ENCODE data around the gene CCDC142. TPM values are rescaled to one million over a fixed set of nuclear protein-coding genes. Genes with fewer than 3 reads are reported as not detected.

Gene CCDC142
- 10.9 and 13.9 TPM in 2 replicates for total RNA-seq (2014; rRNA removed; shearing (Covaris generic))
- polyA plus RNA-seq (2015; cell fraction: cytosol; rRNA removed): 7.8 and 10.3 TPM in 2 replicates
- 36.1 and 48.6 TPM in 2 replicates for polyA plus RNA-seq (2015; cell fraction: nucleus; rRNA removed)

DNA sequence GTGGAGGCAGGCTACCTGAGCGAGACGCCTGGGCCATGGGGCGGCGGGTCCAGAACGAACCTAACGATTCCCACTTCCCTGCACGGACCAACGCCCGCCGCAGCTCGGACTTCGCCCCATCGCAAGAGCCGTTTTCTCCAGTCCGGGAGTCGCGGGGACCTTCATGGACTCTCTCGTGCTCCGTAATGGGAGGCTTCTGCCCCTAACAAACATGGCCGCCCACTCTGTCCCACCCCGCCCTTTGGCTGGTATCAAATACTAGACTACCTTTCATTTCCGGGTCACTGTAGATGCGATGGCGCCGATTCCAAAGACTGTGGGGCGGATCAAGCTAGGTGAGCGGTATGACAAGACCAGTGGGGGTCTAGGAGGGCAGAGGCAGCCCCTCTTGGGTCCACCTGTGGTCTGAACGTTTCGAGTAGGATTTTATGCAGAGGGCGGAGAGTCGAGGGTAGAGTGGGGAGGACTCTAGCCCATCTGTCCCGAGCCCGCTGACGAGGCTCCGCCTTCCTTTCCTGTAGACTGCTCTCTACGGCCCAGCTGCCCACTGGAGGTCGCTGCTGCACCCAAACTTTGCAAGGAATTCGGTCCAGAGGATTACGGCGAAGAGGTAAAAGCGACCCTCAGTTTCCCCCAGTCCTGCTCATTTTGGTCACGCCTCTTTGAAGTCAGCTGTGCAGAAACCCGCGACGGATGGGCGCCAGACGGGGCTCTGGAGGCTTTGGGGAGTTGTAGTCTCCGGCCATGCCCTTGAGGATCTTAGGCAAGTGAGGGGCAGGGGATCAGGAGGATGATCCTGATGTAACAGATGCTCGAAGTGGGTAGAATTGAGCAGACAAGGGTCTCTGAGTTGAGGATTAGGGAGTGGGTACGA lies at the start of gene CCDC142, which contains the start of gene TTC31:
CCDC142 (minus strand) TSS at position 198 of the 874 bp plus-strand sequence; CDS start at position 37, 161 bp downstream.
TTC31 (plus strand) TSS at position 281 of the 874 bp plus-strand sequence; CDS start at position 296, 15 bp downstream.
- in situ Hi-C loops (cut with HindIII; ENCODE audit: low pct_unique_long_range_greater_than_20kb, low sequenced_read_pairs): no loop called here
- DNase-seq (ENCODE audit: low read depth, low spot score): peak; percentile 97

DNA sequence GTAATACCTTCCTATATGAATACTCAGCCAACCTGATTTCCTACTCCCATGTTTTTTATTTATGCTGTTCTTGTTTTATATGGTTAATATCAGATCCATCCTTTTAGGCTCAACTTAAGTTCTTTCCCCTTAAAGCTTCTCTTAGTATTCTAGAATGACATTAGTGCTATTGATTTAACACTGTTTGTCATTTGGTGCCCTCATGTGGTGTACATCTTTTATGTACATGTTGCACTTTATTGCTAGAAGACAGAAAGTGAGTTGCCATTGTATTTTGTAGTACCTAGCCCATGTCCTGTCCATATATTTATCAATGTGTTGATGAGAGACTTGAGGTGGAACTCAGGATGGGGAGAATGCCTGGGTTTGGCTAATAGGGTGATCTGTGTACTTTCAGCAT lies 49.4 kb upstream of the CCDC142 start:
- DNase-seq (ENCODE audit: low read depth, low spot score): peak; percentile 76
- in situ Hi-C loops (cut with HindIII; ENCODE audit: low pct_unique_long_range_greater_than_20kb, low sequenced_read_pairs): no loop called here

- no peak for DNase-seq (ENCODE audit: low read depth, low spot score)
- in situ Hi-C loops (cut with HindIII; ENCODE audit: low pct_unique_long_range_greater_than_20kb, low sequenced_read_pairs): no loop called here
Observed at GRCh38 chr2:74531666-74532065, 48.9 kb upstream of the CCDC142 start.

- DNase-seq (ENCODE audit: low read depth, low spot score): peak; percentile 35
- in situ Hi-C loops (cut with HindIII; ENCODE audit: low pct_unique_long_range_greater_than_20kb, low sequenced_read_pairs): no loop called here
Observed at GRCh38 chr2:74530239-74531187, 47.7 kb upstream of the CCDC142 start.

- in situ Hi-C loops (cut with HindIII; ENCODE audit: low pct_unique_long_range_greater_than_20kb, low sequenced_read_pairs): no loop called here
- DNase-seq (ENCODE audit: low read depth, low spot score): peak; percentile 99
Observed at GRCh38 chr2:74529357-74530238, 46.8 kb upstream of the CCDC142 start, which contains the start of the genes AUP1 and HTRA2. Gene AUP1, minus strand, starts transcription at chr2:74529706. Its CDS starts 77 bp downstream, at chr2:74529629. Gene HTRA2, plus strand, starts transcription at chr2:74529933. Its CDS starts 74 bp downstream, at chr2:74530007.

- in situ Hi-C loops (cut with HindIII; ENCODE audit: low pct_unique_long_range_greater_than_20kb, low sequenced_read_pairs): no loop called here
- DNase-seq (ENCODE audit: low read depth, low spot score): no peak
Observed at GRCh38 chr2:74528600-74529356, 46.0 kb upstream of the CCDC142 start.

- in situ Hi-C loops (cut with HindIII; ENCODE audit: low pct_unique_long_range_greater_than_20kb, low sequenced_read_pairs): no loop called here
Observed at GRCh38 chr2:74527741-74528140, 44.9 kb upstream of the CCDC142 start.

GRCh38 chr2:74526649-74527230 lies 43.9 kb upstream of the CCDC142 start:
- no peak for DNase-seq (ENCODE audit: low read depth, low spot score)
- in situ Hi-C loops (cut with HindIII; ENCODE audit: low pct_unique_long_range_greater_than_20kb, low sequenced_read_pairs): no loop called here

More at GRCh38 chr2:74527741-74528140, 44.9 kb upstream of the CCDC142 start:
- no peak for DNase-seq (ENCODE audit: low read depth, low spot score)

GRCh38 chr2:74525717-74526648 lies 43.2 kb upstream of the CCDC142 start, which contains the start of gene DQX1:
Gene DQX1, minus strand, starts transcription at chr2:74526231. Its CDS starts 502 bp downstream, at chr2:74525729.
- peak; percentile 84 for DNase-seq (ENCODE audit: low read depth, low spot score)
- in situ Hi-C loops (cut with HindIII; ENCODE audit: low pct_unique_long_range_greater_than_20kb, low sequenced_read_pairs): no loop called here

DNA sequence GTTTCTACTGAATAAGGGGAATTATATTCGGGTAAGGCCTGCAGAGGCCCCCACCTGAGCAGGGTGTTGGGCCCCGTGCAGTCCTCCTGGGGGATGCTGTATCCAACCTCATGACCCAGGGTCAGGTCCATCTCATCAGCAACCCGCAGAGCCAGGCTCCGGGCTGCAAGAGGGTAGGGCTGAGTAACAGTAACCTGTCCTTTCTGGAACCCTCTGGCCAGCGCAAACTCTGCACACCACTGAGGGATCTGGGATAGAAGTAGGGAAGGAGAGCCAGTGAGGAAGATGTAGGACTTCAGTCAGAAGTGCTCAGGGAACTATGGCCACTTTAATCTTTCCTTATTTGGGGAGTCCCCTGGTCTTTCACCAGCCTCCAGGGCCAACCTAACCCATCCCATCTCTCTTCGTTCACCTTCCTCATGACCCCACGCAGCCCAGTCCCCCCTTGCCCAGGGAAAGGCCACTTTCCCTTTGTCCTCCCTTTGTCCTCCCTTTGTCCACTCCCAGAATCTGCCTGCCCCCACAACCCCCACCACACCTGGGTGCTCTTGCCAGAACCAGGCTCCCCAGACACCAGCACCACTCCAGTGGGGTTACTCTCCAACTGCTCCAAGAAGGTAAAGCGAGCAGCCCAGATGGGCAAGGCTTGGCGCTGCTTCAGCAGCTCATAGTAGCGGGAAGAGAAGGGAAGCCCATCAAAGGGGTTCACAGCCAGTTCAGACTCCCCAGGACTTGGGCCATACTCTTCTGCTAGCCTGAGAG lies 42.3 kb upstream of the CCDC142 start:
- no peak for DNase-seq (ENCODE audit: low read depth, low spot score)
- in situ Hi-C loops (cut with HindIII; ENCODE audit: low pct_unique_long_range_greater_than_20kb, low sequenced_read_pairs): no loop called here

DNA sequence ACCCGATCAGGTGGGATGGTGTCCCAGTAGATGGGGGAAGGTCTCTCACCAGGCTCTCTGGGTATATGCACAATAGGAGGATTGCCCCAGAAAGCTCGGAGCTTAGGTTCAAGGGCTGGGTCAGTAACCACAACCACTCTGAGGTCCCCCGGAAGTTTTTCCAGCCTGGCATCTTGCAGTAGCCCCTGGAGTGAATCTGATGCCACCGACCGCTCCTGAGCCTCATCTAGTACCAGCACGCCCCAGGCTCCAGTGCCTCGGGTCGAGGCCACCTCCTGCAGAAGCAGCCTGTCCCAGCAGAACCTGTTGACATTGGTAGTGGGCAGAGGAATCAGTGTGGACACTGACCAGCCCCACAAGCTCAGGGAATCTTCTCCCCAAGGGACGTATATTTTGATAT lies 41.2 kb upstream of the CCDC142 start:
- DNase-seq (ENCODE audit: low read depth, low spot score): no peak
- in situ Hi-C loops (cut with HindIII; ENCODE audit: low pct_unique_long_range_greater_than_20kb, low sequenced_read_pairs): no loop called here

DNA sequence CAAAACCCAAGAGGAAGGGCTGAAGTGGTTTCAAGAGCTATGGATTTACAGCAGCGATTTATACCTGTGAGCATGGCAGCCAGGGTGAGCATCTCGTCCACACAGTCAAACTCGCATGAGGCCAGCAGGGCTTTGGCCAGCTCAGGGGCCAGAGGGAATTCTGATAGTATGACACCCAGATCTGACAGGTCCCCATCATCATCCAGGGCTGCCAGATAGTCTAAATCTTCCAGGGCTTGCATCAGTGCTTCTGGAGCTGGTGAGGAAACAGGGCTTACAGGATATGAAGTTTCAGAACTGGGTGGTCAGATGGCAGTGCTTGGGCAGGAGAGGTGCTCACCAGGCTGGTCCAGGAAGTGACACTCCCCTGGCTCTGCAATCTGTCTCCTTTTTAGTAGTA lies 39.7 kb upstream of the CCDC142 start:
- in situ Hi-C loops (cut with HindIII; ENCODE audit: low pct_unique_long_range_greater_than_20kb, low sequenced_read_pairs): no loop called here
- no peak for DNase-seq (ENCODE audit: low read depth, low spot score)

DNA sequence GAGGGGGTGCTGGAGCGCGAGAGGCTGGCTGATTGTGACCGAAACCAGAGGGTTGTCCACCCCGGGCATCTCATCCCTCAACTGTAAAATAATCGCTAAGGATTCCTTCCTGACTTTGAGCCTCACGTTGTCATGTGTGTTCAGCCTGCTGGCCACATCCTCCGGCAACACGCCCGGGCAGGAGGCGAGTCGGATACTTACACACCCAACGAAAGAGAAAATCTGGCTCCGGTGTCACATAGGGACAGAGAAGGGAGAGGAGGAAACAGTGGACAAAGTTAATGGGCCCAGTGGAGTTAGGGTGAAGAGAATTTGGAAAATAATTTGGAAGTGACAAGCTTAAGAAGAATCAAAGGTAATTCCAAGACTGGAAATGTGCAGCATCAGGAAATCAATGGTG lies 33.9 kb upstream of the CCDC142 start:
- in situ Hi-C loops (cut with HindIII; ENCODE audit: low pct_unique_long_range_greater_than_20kb, low sequenced_read_pairs): no loop called here
- DNase-seq (ENCODE audit: low read depth, low spot score): no peak

DNA sequence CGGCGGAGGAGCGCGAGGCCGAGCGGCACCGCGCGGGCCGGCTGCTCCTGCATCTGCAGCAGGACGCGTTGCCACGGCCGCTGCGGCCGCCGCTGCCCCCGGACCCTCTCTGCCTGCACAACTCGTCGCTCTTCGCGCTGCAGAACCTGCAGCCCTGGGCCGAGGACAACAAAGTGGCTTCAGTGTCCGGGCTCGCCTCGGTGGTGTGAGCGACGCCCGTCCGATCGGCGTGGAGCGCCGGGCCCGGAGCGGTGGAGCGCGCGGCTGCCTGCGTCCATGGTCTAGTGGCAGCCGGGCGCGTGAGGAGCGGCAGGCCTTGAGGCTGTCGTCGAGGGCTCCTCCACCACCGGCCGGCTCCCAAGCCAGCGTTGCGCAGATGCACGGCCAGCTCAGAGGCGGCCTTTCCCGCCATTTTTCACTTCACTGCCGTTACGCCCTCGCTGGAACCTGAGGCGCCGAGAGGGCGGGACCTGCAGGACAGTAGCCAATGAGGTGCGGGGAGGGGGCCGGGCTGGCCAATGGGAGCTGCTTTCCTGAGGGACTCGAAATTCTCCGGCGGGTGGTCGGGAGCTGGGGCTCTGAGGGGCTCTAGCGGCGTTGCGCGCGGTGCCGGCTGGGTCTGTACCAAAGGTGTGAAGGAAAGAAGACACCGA lies 33.3 kb upstream of the CCDC142 start:
- in situ Hi-C loops (cut with HindIII; ENCODE audit: low pct_unique_long_range_greater_than_20kb, low sequenced_read_pairs): no loop called here

More for the DNA sequence above, 33.3 kb upstream of the CCDC142 start:
- DNase-seq (ENCODE audit: low read depth, low spot score): no peak

All from SK-MEL-5 (cell line).